HG03066 (cell line): Measurements from ENCODE around the gene KNDC1.
A peak's percentile ranks its signal among the peaks of the same experiment; 100 is the strongest.
"Not testable (repeated sequence)": the region's sequence is repeated elsewhere in the genome, so short reads cannot be mapped to it uniquely, and the experiment has no call there.

Source experiments
- ATAC-seq: cut with Tn5 transposase; IDR thresholded peaks from one replicate; pipeline ENCODE4 v1.9.1; 2021; ENCODE audit warnings: low read depth; ENCODE audit not compliant: unreplicated experiment

Gene KNDC1

GRCh38 chr10:133254421-133255120, 94.6 kb downstream of the KNDC1 start:
- ATAC-seq, result no peak

GRCh38 chr10:133255323-133255722, 95.3 kb downstream of the KNDC1 start:
- no peak for ATAC-seq

- ATAC-seq, result no peak
These were observed 97.6 kb downstream of the KNDC1 start for GRCh38 chr10:133257489-133258065.

GRCh38 chr10:133258066-133258817, 98.2 kb downstream of the KNDC1 start:
- no peak for ATAC-seq

- no peak for ATAC-seq
These were observed 99.0 kb downstream of the KNDC1 start for GRCh38 chr10:133258818-133259601.

GRCh38 chr10:133259602-133259989, 99.6 kb downstream of the KNDC1 start:
- ATAC-seq, result no peak

- ATAC-seq, result peak; percentile 51
These were observed 101.1 kb downstream of the KNDC1 start for GRCh38 chr10:133260895-133261725.

- peak; percentile 45 for ATAC-seq
These were observed 101.8 kb downstream of the KNDC1 start for GRCh38 chr10:133261726-133262325.

GRCh38 chr10:133262696-133263095, 102.7 kb downstream of the KNDC1 start:
- ATAC-seq, result no peak

- ATAC-seq, result no peak
These were observed 103.7 kb downstream of the KNDC1 start for GRCh38 chr10:133263674-133264073.

- no peak for ATAC-seq
These were observed 104.4 kb downstream of the KNDC1 start for GRCh38 chr10:133264461-133264860.

- ATAC-seq, result not testable (repeated sequence)
These were observed 105.0 kb downstream of the KNDC1 start for GRCh38 chr10:133265052-133265451.

- no peak for ATAC-seq
These were observed 106.2 kb downstream of the KNDC1 start for GRCh38 chr10:133266056-133266795.

- no peak for ATAC-seq
These were observed 107.3 kb downstream of the KNDC1 start for GRCh38 chr10:133267293-133267692.

- ATAC-seq, result no peak
These were observed 107.8 kb downstream of the KNDC1 start for GRCh38 chr10:133267829-133268228.

GRCh38 chr10:133268532-133268931, 108.5 kb downstream of the KNDC1 start:
- ATAC-seq, result no peak

- ATAC-seq, result no peak
These were observed 109.3 kb downstream of the KNDC1 start for GRCh38 chr10:133269367-133269766.

GRCh38 chr10:133270204-133270603, 110.2 kb downstream of the KNDC1 start:
- no peak for ATAC-seq

- no peak for ATAC-seq
These were observed 110.8 kb downstream of the KNDC1 start for GRCh38 chr10:133270773-133271297.
